Neural cell (in vitro differentiated cells): ENCODE measurements around the gene TMEM184C.

Source experiments
- CTCF ChIP-seq: fragments of 450-650 bp; IDR thresholded peaks from 2 replicates; pipeline ENCODE4 v1.5.1; 2014; ENCODE audit warnings: antibody characterized with exemption, mild to moderate bottlenecking, moderate library complexity; ENCODE audit not compliant: poor library complexity, severe bottlenecking
- EZH2 ChIP-seq: fragments of 200-600, 300-800 bp; shearing (Covaris generic), sonication (generic); IDR thresholded peaks from 2 replicates; pipeline ENCODE4 v1.6.1; 2014; ENCODE audit warnings: antibody characterized with exemption, low read length, borderline replicate concordance, mild to moderate bottlenecking; ENCODE audit not compliant: insufficient read depth, poor library complexity, severe bottlenecking
- POLR2AphosphoS5 ChIP-seq: IDR thresholded peaks from 2 replicates; pipeline ENCODE4 v1.6.1; 2012
- RAD21 ChIP-seq: fragments of 450-650 bp; conservative IDR thresholded peaks from 2 replicates; pipeline ENCODE4 v1.6.1; 2014; ENCODE audit warnings: antibody characterized with exemption, mild to moderate bottlenecking, moderate library complexity
- REST ChIP-seq: IDR thresholded peaks from 2 replicates; pipeline ENCODE4 v1.6.1; 2012; ENCODE audit warnings: borderline replicate concordance
- SMC3 ChIP-seq: fragments of 450-650 bp; conservative IDR thresholded peaks from 2 replicates; pipeline ENCODE4 v1.6.1; 2014; ENCODE audit warnings: antibody characterized with exemption, mild to moderate bottlenecking, moderate library complexity; ENCODE audit not compliant: poor library complexity

DNA sequence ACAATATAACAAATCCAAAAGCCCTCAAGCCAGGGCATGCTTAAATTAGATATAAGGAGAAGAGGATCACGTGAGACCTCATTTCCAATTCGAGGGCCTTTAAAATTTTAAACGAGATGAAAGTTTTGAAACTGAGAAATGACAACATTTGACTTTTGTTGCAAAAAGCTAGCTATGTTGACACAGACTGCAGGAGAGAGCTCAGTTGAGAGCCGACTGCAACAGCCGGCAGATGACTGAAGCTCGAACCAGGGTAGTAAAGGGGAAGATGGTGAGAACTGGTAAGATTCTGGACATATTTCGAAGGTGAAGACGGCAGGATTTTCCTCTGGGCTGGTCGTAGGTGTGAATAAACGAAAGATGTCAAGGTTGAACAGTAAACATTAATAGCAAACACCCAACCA is 66.0 kb downstream of the TMEM184C start:
- TF ChIP-seq RAD21 (no peak), CTCF (no peak), SMC3 (no peak), EZH2 (no peak), POLR2AphosphoS5 (no peak), REST (no peak)
